Thyroid gland (tissue), 4 donors: ENCODE results near the gene SMIM30. TPM values are rescaled to one million over a fixed set of nuclear protein-coding genes. Genes with fewer than 3 reads are reported as not detected.

Source experiments
- DNase-seq, 2 donors: peaks; one replicate each; pipeline ENCODE4 v3.0.0-alpha.2; 2019
- H3K27ac ChIP-seq, 3 donors: fragments of 200-600 bp; sonication (generic); 1 replicate in 2 of 3; 2 replicates in 1 of 3; pipeline ENCODE4 v1.5.1; 2016 to 2019; ENCODE audit warnings: mild to moderate bottlenecking in 1 of 3, moderate library complexity in 1 of 3
- H3K27me3 ChIP-seq: fragments of 200-600 bp; sonication (generic); one replicate; pipeline ENCODE4 v1.5.1; 2019
- H3K36me3 ChIP-seq, 2 donors: fragments of 200-600 bp; sonication (generic); one replicate each; pipeline ENCODE4 v1.5.1; 2016 to 2019
- H3K4me1 ChIP-seq, 2 donors: fragments of 200-600 bp; sonication (generic); one replicate each; pipeline ENCODE4 v1.5.1; 2017 to 2019
- H3K4me3 ChIP-seq, 3 donors: fragments of 200-600 bp; sonication (generic); replicated peaks in 1 of 3; 1 replicate in 2 of 3; 2 replicates in 1 of 3; pipeline ENCODE4 v1.5.1; 2016; ENCODE audit warnings: mild to moderate bottlenecking in 1 of 3
- H3K9me3 ChIP-seq: fragments of 200-600 bp; sonication (generic); one replicate; pipeline ENCODE4 v1.5.1; 2017
- CTCF ChIP-seq, 6 experiments: fragments of 200-600 bp in 3 of 6; fragments of 450-650 bp in 3 of 6; sonication (generic) in 3 of 6; IDR thresholded peaks; one replicate each; pipeline ENCODE4 v1.5.1; 2016 to 2019; ENCODE audit warnings: antibody characterized with exemption in 6 of 6, mild to moderate bottlenecking in 2 of 6, inconsistent platforms in 1 of 6, moderate library complexity in 1 of 6
- POLR2A ChIP-seq, 2 donors: fragments of 450-650 bp; IDR thresholded peaks; one replicate each; pipeline ENCODE4 v1.6.1; 2017; ENCODE audit warnings: antibody characterized with exemption in 2 of 2, mild to moderate bottlenecking in 2 of 2, moderate library complexity in 1 of 2
- WGBS, 2 donors: methylation state at CpG; one replicate each; pipeline ENCODE4 v1.1.5; 2017; 5-methylcytosine and 5-hydroxymethylcytosine counted together
- intact Hi-C: fragments of 100-400 bp; cut with DNase I; formaldehyde crosslinking; loops from one replicate; pipeline ENCODE4 v1.15.1; 2023
- total RNA-seq, 4 donors: library from RNA; depleted of rRNA; stranded (reverse); fragments of >200 nt; gene quantifications; one replicate each; pipeline ENCODE4 v1.2.3, GENCODE V29; 2016

SMIM30 gene
- total RNA-seq, 4 donors from 2014 or later, result 56.3 to 80.9 (median 70.5) TPM

- intact Hi-C loops, result no loop called here
- DNase-seq, result no peak
- no peak for TF ChIP-seq CTCF (IDR thresholded peaks at IDR 0.05)
- no peak for TF ChIP-seq POLR2A (IDR thresholded peaks at IDR 0.05)
- Histone ChIP-seq H3K36me3 (no peaks in the 10 kb centered on the region), H3K27me3 (no peaks in the 10 kb centered on the region), H3K9me3 (no peaks in the 10 kb centered on the region), H3K4me3 (no peak overlapping the region), H3K4me1 (no peaks in the 10 kb centered on the region), H3K27ac (no peak overlapping the region)
- 95% methylated on average over 3 of the region's 3 CpGs for WGBS, 2 donors
These were observed 35.8 kb upstream of the SMIM30 start for GRCh38 chr7:113154117-113154516.

- H3K27ac ChIP-seq, result no peak overlapping the region
- H3K9me3 ChIP-seq, result no peaks in the 10 kb centered on the region
- no peak for DNase-seq
- intact Hi-C loops, result no loop called here
- H3K36me3 ChIP-seq, result no peaks in the 10 kb centered on the region
- no peak for TF ChIP-seq POLR2A (IDR thresholded peaks at IDR 0.05)
- TF ChIP-seq CTCF (IDR thresholded peaks at IDR 0.05), result no peak
- no peak overlapping the region for H3K4me3 ChIP-seq
- H3K27me3 ChIP-seq, result no peaks in the 10 kb centered on the region
- peaks cover 0 to 2% of the 10 kb centered on the region in 2 donors for H3K4me1 ChIP-seq
- WGBS, 2 donors, result 31 to 46% methylated on average over 1 of the region's 1 CpG
These were observed 26.5 kb upstream of the SMIM30 start for GRCh38 chr7:113144817-113145216.

- WGBS, 2 donors, result 85 to 90% methylated on average over 2 of the region's 2 CpGs
- TF ChIP-seq POLR2A (IDR thresholded peaks at IDR 0.05), result no peak
- intact Hi-C loops, result no loop called here
These were observed 25.3 kb upstream of the SMIM30 start for GRCh38 chr7:113143486-113144257.

GRCh38 chr7:113142385-113143119 lies 24.2 kb upstream of the SMIM30 start:
- Histone ChIP-seq H3K27ac (no peak overlapping the region), H3K27me3 (no peaks in the 10 kb centered on the region), H3K4me3 (no peak overlapping the region), H3K9me3 (no peaks in the 10 kb centered on the region), H3K36me3 (no peaks in the 10 kb centered on the region), H3K4me1 (peaks cover 0 to 2% of the 10 kb centered on the region in 2 donors)
- WGBS, 2 donors, result 69 to 79% methylated on average over 5 of the region's 5 CpGs
- no peak for DNase-seq
- intact Hi-C loops, result no loop called here
- TF ChIP-seq CTCF (IDR thresholded peaks at IDR 0.05), result no peak
- no peak for TF ChIP-seq POLR2A (IDR thresholded peaks at IDR 0.05)

More at GRCh38 chr7:113143486-113144257, 25.3 kb upstream of the SMIM30 start:
- Histone ChIP-seq H3K36me3 (no peaks in the 10 kb centered on the region), H3K9me3 (no peaks in the 10 kb centered on the region), H3K4me1 (peaks cover 0 to 2% of the 10 kb centered on the region in 2 donors), H3K27ac (no peak overlapping the region), H3K27me3 (no peaks in the 10 kb centered on the region), H3K4me3 (no peak overlapping the region)
- no peak for DNase-seq

- H3K27me3 ChIP-seq, result no peaks in the 10 kb centered on the region
- H3K27ac ChIP-seq, result no peak overlapping the region
- no peak for DNase-seq
- H3K36me3 ChIP-seq, result no peaks in the 10 kb centered on the region
- no peak for TF ChIP-seq CTCF (IDR thresholded peaks at IDR 0.05)
- TF ChIP-seq POLR2A (IDR thresholded peaks at IDR 0.05), result no peak
- H3K4me3 ChIP-seq, result no peak overlapping the region
- H3K4me1 ChIP-seq, result peaks cover 0 to 2% of the 10 kb centered on the region in 2 donors
- H3K9me3 ChIP-seq, result no peaks in the 10 kb centered on the region
- intact Hi-C loops, result no loop called here
These were observed 23.4 kb upstream of the SMIM30 start for GRCh38 chr7:113141803-113142202.
